Measurements from ENCODE around the gene NCBP3.

NCBP3 gene

DNA sequence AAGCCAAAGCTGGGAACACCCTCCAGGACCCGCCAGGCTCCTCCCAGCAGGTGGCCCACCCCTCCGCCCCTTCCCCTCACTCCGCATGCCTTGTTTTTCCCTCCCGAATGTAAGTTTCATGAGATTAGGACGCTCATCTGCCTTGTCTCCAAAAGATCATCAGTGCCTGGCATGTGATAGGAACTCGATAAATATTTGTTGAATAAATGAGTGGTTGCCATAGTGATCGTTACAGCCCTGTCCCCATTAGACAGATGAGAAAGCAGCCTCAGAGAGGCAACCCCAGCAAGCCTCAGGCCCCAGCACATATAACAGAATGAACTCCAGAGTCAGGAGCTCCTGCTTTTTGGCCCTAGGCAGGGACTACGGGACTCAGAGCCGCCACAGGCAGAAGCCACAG, 41.8 kb upstream of the NCBP3 start:
- no peak for ATAC-seq
- Mint-ChIP-seq H3K4me1 (peaks cover 38% of the 10 kb centered on the region), H3K27me3 (no peaks in the 10 kb centered on the region), H3K4me3 (no peak overlapping the region), H3K9me3 (no peaks in the 10 kb centered on the region), H3K27ac (no peak overlapping the region), H3K36me3 (ENCODE audit: low read depth) (no peaks in the 10 kb centered on the region)
- DNase-seq, result no peak

DNA sequence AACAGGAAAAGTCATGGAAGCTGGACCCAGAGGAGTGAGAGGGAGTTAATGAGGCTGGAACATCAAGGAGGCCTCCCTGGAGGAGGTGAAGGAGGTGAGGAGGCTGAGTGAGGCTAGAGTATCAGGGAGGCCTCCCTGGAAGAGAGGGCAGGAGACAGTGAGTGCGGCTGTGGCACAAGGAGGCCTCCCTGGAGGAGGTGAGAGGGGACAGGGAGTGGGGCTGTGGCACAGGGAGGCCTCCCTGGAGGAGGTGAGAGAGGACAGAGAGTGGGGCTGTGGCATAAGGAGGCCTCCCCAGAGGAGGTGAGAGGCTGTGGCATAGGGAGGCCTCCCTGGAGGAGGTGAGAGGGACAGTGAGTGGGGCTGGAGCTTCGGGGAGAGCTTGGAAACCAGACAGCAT, 41.3 kb upstream of the NCBP3 start:
- Mint-ChIP-seq H3K9me3 (no peaks in the 10 kb centered on the region), H3K36me3 (ENCODE audit: low read depth) (no peaks in the 10 kb centered on the region), H3K4me3 (no peak overlapping the region), H3K27me3 (no peaks in the 10 kb centered on the region), H3K4me1 (peaks cover 38% of the 10 kb centered on the region), H3K27ac (peak overlapping the region; percentile 56)
- DNase-seq (no peak), ATAC-seq (no peak)

DNA sequence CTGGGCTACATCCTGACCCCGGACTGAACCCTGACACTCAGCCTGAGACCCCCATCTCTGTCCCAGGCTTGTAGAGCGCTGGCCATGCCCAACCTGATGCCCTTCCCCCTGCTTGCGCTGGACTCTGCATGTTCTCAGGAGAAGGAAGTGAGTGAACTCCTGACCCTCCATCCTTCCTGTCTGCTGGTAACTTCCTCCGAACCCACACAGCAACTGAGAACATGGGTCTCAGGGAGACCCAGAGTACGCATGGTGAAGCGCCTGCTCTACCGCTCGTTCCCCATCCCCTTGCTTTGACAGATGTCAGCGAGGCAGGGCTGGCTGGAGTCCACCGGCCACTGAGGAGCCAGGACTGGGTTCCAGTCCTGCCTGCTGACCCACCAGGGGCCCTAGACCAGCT, 40.7 kb upstream of the NCBP3 start:
- ATAC-seq (no peak), DNase-seq (no peak)
- Mint-ChIP-seq H3K9me3 (no peaks in the 10 kb centered on the region), H3K27ac (no peak overlapping the region), H3K4me1 (peaks cover 35% of the 10 kb centered on the region), H3K4me3 (no peak overlapping the region), H3K27me3 (no peaks in the 10 kb centered on the region), H3K36me3 (ENCODE audit: low read depth) (no peaks in the 10 kb centered on the region)

- Mint-ChIP-seq H3K27ac (no peak overlapping the region), H3K4me3 (no peak overlapping the region), H3K27me3 (no peaks in the 10 kb centered on the region), H3K36me3 (ENCODE audit: low read depth) (no peaks in the 10 kb centered on the region), H3K9me3 (no peaks in the 10 kb centered on the region), H3K4me1 (peaks cover 27% of the 10 kb centered on the region)
- no peak for DNase-seq
- ATAC-seq, result no peak
Observed at GRCh38 chr17:3885970-3886369, 39.9 kb upstream of the NCBP3 start.

DNA sequence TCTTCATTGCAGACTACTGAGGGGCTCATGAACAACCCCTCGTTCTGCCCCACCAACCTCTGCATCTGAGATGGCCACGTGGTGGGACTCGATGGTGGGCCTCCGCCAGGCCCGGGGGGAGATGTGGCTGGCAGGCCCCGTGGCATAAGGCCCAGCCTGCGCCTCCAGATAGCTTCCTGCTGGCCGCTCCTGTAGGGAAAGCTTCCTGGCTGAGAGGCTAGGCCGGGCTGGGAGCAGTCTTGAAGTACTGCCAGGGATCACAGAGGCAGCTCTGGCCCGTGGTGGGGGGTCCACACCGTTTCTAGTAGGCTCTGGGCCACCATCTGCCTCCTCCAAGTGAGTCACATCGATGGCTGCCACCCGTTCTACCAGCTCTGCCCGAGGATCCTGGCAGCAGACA, 39.2 kb upstream of the NCBP3 start:
- no peaks in the 10 kb centered on the region for H3K9me3 Mint-ChIP-seq
- H3K36me3 Mint-ChIP-seq (ENCODE audit: low read depth), result no peaks in the 10 kb centered on the region
- peaks cover 22% of the 10 kb centered on the region for H3K4me1 Mint-ChIP-seq
- no peaks in the 10 kb centered on the region for H3K27me3 Mint-ChIP-seq
- ATAC-seq, result no peak
- no peak overlapping the region for H3K4me3 Mint-ChIP-seq
- no peak overlapping the region for H3K27ac Mint-ChIP-seq
- no peak for DNase-seq

GRCh38 chr17:3884188-3884587, 38.1 kb upstream of the NCBP3 start:
- Mint-ChIP-seq H3K4me1 (peaks cover 16% of the 10 kb centered on the region), H3K27ac (no peak overlapping the region), H3K36me3 (ENCODE audit: low read depth) (no peaks in the 10 kb centered on the region), H3K4me3 (no peak overlapping the region), H3K27me3 (no peaks in the 10 kb centered on the region), H3K9me3 (no peaks in the 10 kb centered on the region)
- DNase-seq, result no peak
- no peak for ATAC-seq

GRCh38 chr17:3882276-3882675, 36.2 kb upstream of the NCBP3 start:
- ATAC-seq, result no peak
- Mint-ChIP-seq H3K27ac (no peak overlapping the region), H3K4me3 (no peak overlapping the region), H3K9me3 (no peaks in the 10 kb centered on the region), H3K27me3 (no peaks in the 10 kb centered on the region), H3K4me1 (peaks cover 10% of the 10 kb centered on the region), H3K36me3 (ENCODE audit: low read depth) (no peaks in the 10 kb centered on the region)
- DNase-seq, result no peak

GRCh38 chr17:3880983-3881382, 34.9 kb upstream of the NCBP3 start:
- DNase-seq, result no peak
- Mint-ChIP-seq H3K4me1 (no peaks in the 10 kb centered on the region), H3K27ac (no peak overlapping the region), H3K9me3 (no peaks in the 10 kb centered on the region), H3K4me3 (no peak overlapping the region), H3K27me3 (no peaks in the 10 kb centered on the region), H3K36me3 (ENCODE audit: low read depth) (peaks cover 1% of the 10 kb centered on the region)
- no peak for ATAC-seq

GRCh38 chr17:3879591-3880417, 33.8 kb upstream of the NCBP3 start:
- Mint-ChIP-seq H3K27me3 (no peaks in the 10 kb centered on the region), H3K9me3 (no peaks in the 10 kb centered on the region), H3K4me1 (no peaks in the 10 kb centered on the region), H3K4me3 (no peak overlapping the region), H3K36me3 (ENCODE audit: low read depth) (peaks cover 7% of the 10 kb centered on the region), H3K27ac (no peak overlapping the region)
- ATAC-seq (no peak), DNase-seq (no peak)

- H3K36me3 Mint-ChIP-seq (ENCODE audit: low read depth), result peaks cover 7% of the 10 kb centered on the region
- H3K27me3 Mint-ChIP-seq, result no peaks in the 10 kb centered on the region
- no peak overlapping the region for H3K4me3 Mint-ChIP-seq
- no peak for ATAC-seq
- no peak for DNase-seq
- no peaks in the 10 kb centered on the region for H3K9me3 Mint-ChIP-seq
- H3K4me1 Mint-ChIP-seq, result no peaks in the 10 kb centered on the region
- no peak overlapping the region for H3K27ac Mint-ChIP-seq
Observed at GRCh38 chr17:3879186-3879585, 33.1 kb upstream of the NCBP3 start.

DNA sequence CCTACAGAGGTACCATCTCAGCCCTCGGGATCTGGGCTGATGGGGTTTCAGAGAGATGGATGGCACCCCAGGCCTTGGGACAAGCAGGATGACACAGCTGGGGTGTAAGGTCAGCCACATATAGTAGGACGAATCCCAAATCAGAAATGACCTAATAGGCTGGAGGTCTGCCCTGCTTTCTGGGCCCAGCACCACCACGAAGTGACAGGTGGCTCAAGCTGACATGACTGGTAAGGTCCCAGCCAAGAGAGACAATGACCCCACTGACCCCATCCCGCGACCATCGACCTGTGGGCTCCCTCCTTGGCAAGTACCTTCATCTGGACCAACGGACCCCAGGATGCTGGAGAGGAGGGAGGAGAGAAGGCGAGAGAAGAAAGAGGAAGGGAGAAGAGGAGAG, 31.2 kb upstream of the NCBP3 start:
- Mint-ChIP-seq H3K4me3 (no peak overlapping the region), H3K27ac (no peak overlapping the region), H3K9me3 (no peaks in the 10 kb centered on the region), H3K27me3 (no peaks in the 10 kb centered on the region), H3K36me3 (ENCODE audit: low read depth) (peaks cover 10% of the 10 kb centered on the region), H3K4me1 (no peaks in the 10 kb centered on the region)
- no peak for DNase-seq
- ATAC-seq, result peak; percentile 16

GRCh38 chr17:3875317-3875716, 29.3 kb upstream of the NCBP3 start:
- H3K36me3 Mint-ChIP-seq (ENCODE audit: low read depth), result peaks cover 10% of the 10 kb centered on the region
- no peak overlapping the region for H3K4me3 Mint-ChIP-seq
- no peak for ATAC-seq
- H3K27me3 Mint-ChIP-seq, result no peaks in the 10 kb centered on the region
- no peaks in the 10 kb centered on the region for H3K4me1 Mint-ChIP-seq
- H3K9me3 Mint-ChIP-seq, result no peaks in the 10 kb centered on the region
- DNase-seq, result no peak
- no peak overlapping the region for H3K27ac Mint-ChIP-seq

DNA sequence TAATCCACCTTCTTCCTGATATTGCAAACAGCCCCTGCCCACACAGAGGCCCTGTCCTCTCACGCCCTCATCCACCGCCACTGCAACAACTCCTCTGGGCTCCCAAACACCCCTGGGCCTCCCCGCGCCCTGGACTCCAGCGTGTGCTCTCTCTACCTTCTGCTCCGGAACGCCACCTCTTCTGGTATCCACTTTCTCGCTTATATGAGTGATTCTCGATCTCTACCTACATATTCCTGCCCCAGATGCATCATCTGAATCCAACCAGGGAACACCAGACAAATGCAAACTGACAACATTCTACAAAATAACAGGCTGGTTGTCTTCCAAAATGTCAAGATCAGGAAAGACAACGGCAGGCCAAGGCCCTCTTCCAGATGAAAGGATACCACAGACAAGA, 27.8 kb upstream of the NCBP3 start:
- H3K9me3 Mint-ChIP-seq, result no peaks in the 10 kb centered on the region
- H3K27ac Mint-ChIP-seq, result no peak overlapping the region
- H3K36me3 Mint-ChIP-seq (ENCODE audit: low read depth), result peaks cover 10% of the 10 kb centered on the region
- no peak overlapping the region for H3K4me3 Mint-ChIP-seq
- H3K27me3 Mint-ChIP-seq, result no peaks in the 10 kb centered on the region
- DNase-seq (no peak), ATAC-seq (no peak)
- no peaks in the 10 kb centered on the region for H3K4me1 Mint-ChIP-seq

- DNase-seq (no peak), ATAC-seq (no peak)
- no peak overlapping the region for H3K27ac Mint-ChIP-seq
- H3K9me3 Mint-ChIP-seq, result no peaks in the 10 kb centered on the region
- H3K4me3 Mint-ChIP-seq, result no peak overlapping the region
- H3K27me3 Mint-ChIP-seq, result no peaks in the 10 kb centered on the region
- peaks cover 8% of the 10 kb centered on the region for H3K36me3 Mint-ChIP-seq (ENCODE audit: low read depth)
- no peaks in the 10 kb centered on the region for H3K4me1 Mint-ChIP-seq
Observed at GRCh38 chr17:3870871-3871306, 24.8 kb upstream of the NCBP3 start.

DNA sequence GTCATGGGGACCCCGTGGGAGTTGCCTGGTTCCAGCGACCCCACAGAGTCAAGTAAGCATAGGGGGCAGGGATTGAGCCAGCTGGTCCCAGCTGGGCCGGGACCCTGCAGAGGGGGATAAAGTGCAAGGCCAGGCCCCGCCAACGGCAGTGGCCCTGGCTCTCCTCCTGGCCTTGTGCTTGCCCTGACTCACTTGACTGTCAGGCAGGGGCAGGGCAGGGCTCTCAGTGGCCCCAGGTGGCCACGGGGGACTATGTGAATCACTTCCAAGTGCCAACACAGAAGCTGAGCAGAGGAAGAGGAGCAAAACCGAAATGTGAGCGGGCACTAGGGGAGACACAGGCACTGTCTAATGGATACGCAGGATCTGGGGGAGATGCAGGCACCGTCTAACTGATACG, 21.6 kb upstream of the NCBP3 start:
- no peak overlapping the region for H3K4me3 Mint-ChIP-seq

DNA sequence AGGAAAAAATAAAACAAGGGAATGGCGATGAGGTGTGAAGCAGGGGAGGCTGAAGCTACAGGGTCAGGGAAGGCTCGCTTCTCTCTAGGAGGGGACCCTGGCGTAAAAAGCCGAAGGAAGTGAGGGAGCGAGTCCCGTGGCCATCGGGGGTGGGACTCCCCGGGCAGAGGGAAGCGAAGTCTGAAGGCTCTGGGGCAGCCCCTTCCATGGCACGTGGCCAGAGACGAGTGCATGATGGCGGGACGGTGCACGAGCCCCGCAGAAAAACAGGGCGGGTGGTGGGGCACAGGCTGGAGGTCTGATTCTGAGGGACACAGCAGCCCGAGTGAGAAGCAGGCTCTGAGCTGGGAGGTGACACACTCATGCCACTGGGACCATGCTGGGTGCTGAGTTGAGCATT, 21.1 kb upstream of the NCBP3 start:
- Mint-ChIP-seq H3K27me3 (no peaks in the 10 kb centered on the region), H3K4me1 (no peaks in the 10 kb centered on the region), H3K27ac (no peak overlapping the region), H3K4me3 (no peak overlapping the region), H3K9me3 (no peaks in the 10 kb centered on the region), H3K36me3 (ENCODE audit: low read depth) (no peaks in the 10 kb centered on the region)
- DNase-seq (no peak), ATAC-seq (no peak)

More for the DNA sequence above, 21.6 kb upstream of the NCBP3 start:
- Mint-ChIP-seq H3K36me3 (ENCODE audit: low read depth) (no peaks in the 10 kb centered on the region), H3K4me1 (no peaks in the 10 kb centered on the region), H3K27ac (no peak overlapping the region), H3K9me3 (no peaks in the 10 kb centered on the region), H3K27me3 (no peaks in the 10 kb centered on the region)
- ATAC-seq, result no peak
- no peak for DNase-seq
